ENCODE results near the gene HDGFL3. TPM values are rescaled to one million over a fixed set of nuclear protein-coding genes. Genes with fewer than 3 reads are reported as not detected.

Gene HDGFL3
- total and polyA plus RNA-seq, 9 of the 15 experiments (the other 6 are each of a cell fraction or from before 2014, with no cell fraction given) = 6.7 to 42.0 (median 31.4) TPM

DNA sequence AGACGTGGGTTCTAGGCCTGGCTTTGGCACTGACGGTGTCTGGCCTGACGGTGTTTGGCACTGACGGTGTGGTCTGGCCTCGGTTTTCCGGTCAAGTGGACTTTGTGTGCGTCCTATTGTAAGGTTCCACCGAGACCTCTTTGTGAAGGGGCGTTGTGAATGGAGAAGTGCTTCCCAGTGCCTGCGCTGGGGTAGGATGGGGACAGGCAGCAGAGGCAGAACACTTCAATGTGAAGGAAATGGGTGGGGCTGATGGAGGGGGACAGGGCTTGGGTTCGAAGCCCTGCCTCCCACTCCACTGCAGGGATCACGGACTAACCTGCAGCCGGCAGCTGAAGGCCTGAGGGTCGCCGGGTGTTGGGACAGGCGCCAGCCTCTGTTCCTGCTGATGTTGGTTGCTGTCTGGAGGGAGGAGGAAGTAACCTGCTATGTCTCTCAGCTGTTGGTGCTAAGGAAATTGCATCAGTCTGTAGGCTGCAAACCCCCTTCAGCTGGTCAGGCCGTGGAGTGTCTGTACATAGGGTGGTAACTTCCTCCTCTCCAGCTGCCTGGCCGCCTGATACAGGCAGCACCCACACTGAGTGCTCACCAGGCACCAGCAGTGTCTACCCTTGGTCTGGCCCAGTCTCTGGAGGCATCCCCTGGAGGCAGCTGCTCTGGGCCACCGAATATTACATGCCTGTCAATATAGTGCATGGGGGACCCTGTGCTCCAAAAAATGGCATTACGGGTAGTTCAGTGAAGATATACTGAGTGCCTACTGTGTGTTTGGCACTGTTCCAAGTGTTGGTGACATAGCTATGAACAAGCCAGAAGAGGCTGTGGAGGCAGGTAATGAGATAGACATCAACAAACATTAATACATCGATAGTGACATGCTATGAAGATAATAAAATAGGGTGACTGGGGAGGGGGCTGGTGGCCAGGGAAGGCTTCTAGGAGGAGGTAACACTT, 99.1 kb downstream of the HDGFL3 start (continued):
- TF ChIP-seq, protein P1, sequence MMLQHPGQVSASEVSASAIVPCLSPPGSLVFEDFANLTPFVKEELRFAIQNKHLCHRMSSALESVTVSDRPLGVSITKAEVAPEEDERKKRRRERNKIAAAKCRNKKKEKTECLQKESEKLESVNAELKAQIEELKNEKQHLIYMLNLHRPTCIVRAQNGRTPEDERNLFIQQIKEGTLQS (IDR thresholded peaks at IDR 0.05) = peak; percentile 82
- TF ChIP-seq, protein P1 (CRISPR knock-in tag; conservative IDR thresholded peaks at IDR 0.05) = no peak
- TF ChIP-seq NFATC3 (IDR thresholded peaks at IDR 0.05) (no peak), ARNT (IDR thresholded peaks at IDR 0.05) (no peak), ESRRB (CRISPR knock-in tag; IDR thresholded peaks at IDR 0.05; ENCODE audit: borderline replicate concordance) (no peak), CREB1 (IDR thresholded peaks at IDR 0.05) (no peak), CREB1 (CRISPR knock-in tag; IDR thresholded peaks at IDR 0.05) (no peak), NEUROD1 (IDR thresholded peaks at IDR 0.05; ENCODE audit: borderline replicate concordance, low read depth, low read length, partially characterized antibody) (no peak), POLR2G (IDR thresholded peaks at IDR 0.05; ENCODE audit: low read depth, low read length) (peak; percentile 75), NR4A1 (CRISPR knock-in tag; IDR thresholded peaks at IDR 0.05) (no peak), NR4A1 (tag; IDR thresholded peaks at IDR 0.05) (no peak), MED1 (CRISPR knock-in tag; IDR thresholded peaks at IDR 0.05; ENCODE audit: borderline replicate concordance) (no peak), NUFIP1 (IDR thresholded peaks at IDR 0.05; ENCODE audit: partially characterized antibody) (no peak), NBN (IDR thresholded peaks at IDR 0.05; ENCODE audit: low read depth) (0 out of 2 replicates have a peak, but pooled peaks have one; percentile 19), MIER1 (IDR thresholded peaks at IDR 0.05; ENCODE audit: low read depth) (no peak), SIN3A (IDR thresholded peaks at IDR 0.05; ENCODE audit: borderline replicate concordance in 2 of 2, control insufficient read depth in 1 of 2, low read depth in 2 of 2, low read length in 2 of 2) (no peak), ZNF197 (CRISPR knock-in tag; IDR thresholded peaks at IDR 0.05; ENCODE audit: low read depth) (no peak), TCF7 (IDR thresholded peaks at IDR 0.05; ENCODE audit: borderline replicate concordance) (no peak)
- TF ChIP-seq, protein P2, sequence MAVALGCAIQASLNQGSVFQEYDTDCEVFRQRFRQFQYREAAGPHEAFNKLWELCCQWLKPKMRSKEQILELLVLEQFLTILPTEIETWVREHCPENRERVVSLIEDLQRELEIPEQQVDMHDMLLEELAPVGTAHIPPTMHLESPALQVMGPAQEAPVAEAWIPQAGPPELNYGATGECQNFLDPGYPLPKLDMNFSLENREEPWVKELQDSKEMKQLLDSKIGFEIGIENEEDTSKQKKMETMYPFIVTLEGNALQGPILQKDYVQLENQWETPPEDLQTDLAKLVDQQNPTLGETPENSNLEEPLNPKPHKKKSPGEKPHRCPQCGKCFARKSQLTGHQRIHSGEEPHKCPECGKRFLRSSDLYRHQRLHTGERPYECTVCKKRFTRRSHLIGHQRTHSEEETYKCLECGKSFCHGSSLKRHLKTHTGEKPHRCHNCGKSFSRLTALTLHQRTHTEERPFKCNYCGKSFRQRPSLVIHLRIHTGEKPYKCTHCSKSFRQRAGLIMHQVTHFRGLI (CRISPR knock-in tag; IDR thresholded peaks at IDR 0.05) = no peak
- TF ChIP-seq, protein P3, sequence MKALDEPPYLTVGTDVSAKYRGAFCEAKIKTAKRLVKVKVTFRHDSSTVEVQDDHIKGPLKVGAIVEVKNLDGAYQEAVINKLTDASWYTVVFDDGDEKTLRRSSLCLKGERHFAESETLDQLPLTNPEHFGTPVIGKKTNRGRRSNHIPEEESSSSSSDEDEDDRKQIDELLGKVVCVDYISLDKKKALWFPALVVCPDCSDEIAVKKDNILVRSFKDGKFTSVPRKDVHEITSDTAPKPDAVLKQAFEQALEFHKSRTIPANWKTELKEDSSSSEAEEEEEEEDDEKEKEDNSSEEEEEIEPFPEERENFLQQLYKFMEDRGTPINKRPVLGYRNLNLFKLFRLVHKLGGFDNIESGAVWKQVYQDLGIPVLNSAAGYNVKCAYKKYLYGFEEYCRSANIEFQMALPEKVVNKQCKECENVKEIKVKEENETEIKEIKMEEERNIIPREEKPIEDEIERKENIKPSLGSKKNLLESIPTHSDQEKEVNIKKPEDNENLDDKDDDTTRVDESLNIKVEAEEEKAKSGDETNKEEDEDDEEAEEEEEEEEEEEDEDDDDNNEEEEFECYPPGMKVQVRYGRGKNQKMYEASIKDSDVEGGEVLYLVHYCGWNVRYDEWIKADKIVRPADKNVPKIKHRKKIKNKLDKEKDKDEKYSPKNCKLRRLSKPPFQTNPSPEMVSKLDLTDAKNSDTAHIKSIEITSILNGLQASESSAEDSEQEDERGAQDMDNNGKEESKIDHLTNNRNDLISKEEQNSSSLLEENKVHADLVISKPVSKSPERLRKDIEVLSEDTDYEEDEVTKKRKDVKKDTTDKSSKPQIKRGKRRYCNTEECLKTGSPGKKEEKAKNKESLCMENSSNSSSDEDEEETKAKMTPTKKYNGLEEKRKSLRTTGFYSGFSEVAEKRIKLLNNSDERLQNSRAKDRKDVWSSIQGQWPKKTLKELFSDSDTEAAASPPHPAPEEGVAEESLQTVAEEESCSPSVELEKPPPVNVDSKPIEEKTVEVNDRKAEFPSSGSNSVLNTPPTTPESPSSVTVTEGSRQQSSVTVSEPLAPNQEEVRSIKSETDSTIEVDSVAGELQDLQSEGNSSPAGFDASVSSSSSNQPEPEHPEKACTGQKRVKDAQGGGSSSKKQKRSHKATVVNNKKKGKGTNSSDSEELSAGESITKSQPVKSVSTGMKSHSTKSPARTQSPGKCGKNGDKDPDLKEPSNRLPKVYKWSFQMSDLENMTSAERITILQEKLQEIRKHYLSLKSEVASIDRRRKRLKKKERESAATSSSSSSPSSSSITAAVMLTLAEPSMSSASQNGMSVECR (CRISPR knock-in tag; IDR thresholded peaks at IDR 0.05) = peak; percentile 72
- TF ChIP-seq, protein P4, sequence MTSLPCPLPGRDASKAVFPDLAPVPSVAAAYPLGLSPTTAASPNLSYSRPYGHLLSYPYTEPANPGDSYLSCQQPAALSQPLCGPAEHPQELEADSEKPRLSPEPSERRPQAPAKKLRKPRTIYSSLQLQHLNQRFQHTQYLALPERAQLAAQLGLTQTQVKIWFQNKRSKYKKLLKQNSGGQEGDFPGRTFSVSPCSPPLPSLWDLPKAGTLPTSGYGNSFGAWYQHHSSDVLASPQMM (CRISPR knock-in tag; IDR thresholded peaks at IDR 0.05) = no peak
